Measurements from ENCODE around the gene ANKS6.

DNA sequence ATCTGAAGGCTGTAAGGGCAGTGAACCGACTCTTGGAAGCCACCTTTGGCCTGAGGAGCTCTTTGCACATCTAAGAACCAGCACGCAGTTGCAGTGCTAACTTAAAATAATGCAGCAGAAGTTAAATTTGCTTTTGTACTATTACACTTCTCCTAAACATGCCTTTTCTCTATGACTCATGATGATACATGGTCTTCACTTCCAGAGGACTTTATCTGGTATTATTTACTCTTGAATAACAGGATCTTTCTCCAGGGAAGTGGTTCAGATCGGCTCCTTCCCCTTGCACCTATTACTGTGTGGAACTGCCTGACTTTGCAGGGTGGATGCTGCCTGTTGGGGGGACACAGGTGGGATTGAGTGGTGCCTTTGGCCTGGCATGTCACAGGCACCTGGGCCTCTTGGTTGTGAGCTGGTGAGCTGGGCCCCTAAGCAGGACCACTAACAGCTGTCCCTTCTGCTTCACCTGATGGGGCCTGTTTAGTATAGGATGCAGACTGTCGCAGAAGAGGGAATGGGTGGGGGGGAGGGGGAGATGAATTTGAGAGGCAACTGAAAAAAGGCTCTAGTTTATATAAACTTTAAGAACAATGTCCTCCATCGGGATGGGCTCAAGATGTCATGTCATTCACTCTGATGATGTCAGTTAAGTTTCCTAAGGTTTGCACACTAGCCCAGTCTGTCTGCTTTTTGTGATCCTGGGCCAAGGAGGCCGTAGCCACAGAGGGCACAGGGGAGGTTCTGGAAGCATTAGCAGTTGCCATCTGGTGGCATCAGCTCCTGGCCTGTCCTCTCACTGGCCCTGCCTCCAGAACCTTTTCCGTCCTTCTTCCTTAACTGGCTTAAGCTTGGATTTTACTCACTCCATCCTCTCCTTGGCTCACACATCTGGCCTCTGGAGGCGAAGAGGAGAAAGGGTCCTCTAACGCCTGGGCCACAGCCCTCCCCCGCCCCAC lies 53.8 kb downstream of the ANKS6 start:
- TF ChIP-seq, protein P1, sequence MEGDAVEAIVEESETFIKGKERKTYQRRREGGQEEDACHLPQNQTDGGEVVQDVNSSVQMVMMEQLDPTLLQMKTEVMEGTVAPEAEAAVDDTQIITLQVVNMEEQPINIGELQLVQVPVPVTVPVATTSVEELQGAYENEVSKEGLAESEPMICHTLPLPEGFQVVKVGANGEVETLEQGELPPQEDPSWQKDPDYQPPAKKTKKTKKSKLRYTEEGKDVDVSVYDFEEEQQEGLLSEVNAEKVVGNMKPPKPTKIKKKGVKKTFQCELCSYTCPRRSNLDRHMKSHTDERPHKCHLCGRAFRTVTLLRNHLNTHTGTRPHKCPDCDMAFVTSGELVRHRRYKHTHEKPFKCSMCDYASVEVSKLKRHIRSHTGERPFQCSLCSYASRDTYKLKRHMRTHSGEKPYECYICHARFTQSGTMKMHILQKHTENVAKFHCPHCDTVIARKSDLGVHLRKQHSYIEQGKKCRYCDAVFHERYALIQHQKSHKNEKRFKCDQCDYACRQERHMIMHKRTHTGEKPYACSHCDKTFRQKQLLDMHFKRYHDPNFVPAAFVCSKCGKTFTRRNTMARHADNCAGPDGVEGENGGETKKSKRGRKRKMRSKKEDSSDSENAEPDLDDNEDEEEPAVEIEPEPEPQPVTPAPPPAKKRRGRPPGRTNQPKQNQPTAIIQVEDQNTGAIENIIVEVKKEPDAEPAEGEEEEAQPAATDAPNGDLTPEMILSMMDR (IDR thresholded peaks at IDR 0.05) = no peak
- TF ChIP-seq, protein P2, sequence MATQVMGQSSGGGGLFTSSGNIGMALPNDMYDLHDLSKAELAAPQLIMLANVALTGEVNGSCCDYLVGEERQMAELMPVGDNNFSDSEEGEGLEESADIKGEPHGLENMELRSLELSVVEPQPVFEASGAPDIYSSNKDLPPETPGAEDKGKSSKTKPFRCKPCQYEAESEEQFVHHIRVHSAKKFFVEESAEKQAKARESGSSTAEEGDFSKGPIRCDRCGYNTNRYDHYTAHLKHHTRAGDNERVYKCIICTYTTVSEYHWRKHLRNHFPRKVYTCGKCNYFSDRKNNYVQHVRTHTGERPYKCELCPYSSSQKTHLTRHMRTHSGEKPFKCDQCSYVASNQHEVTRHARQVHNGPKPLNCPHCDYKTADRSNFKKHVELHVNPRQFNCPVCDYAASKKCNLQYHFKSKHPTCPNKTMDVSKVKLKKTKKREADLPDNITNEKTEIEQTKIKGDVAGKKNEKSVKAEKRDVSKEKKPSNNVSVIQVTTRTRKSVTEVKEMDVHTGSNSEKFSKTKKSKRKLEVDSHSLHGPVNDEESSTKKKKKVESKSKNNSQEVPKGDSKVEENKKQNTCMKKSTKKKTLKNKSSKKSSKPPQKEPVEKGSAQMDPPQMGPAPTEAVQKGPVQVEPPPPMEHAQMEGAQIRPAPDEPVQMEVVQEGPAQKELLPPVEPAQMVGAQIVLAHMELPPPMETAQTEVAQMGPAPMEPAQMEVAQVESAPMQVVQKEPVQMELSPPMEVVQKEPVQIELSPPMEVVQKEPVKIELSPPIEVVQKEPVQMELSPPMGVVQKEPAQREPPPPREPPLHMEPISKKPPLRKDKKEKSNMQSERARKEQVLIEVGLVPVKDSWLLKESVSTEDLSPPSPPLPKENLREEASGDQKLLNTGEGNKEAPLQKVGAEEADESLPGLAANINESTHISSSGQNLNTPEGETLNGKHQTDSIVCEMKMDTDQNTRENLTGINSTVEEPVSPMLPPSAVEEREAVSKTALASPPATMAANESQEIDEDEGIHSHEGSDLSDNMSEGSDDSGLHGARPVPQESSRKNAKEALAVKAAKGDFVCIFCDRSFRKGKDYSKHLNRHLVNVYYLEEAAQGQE (IDR thresholded peaks at IDR 0.05; ENCODE audit: insufficient read depth in 1 of 2, low read depth in 2 of 2, low read length in 1 of 2) = no peak
